GM12801 (cell line): Measurements from ENCODE around the gene TCAP.

Experiments used
- TF ChIP-seq, protein P1 (sequence below): IDR thresholded peaks from one replicate; pipeline ENCODE4 v1.5.1; 2011; ENCODE audit warnings: control low read depth; ENCODE audit not compliant: insufficient read length; ENCODE audit errors: extremely low read depth

Gene TCAP

DNA sequence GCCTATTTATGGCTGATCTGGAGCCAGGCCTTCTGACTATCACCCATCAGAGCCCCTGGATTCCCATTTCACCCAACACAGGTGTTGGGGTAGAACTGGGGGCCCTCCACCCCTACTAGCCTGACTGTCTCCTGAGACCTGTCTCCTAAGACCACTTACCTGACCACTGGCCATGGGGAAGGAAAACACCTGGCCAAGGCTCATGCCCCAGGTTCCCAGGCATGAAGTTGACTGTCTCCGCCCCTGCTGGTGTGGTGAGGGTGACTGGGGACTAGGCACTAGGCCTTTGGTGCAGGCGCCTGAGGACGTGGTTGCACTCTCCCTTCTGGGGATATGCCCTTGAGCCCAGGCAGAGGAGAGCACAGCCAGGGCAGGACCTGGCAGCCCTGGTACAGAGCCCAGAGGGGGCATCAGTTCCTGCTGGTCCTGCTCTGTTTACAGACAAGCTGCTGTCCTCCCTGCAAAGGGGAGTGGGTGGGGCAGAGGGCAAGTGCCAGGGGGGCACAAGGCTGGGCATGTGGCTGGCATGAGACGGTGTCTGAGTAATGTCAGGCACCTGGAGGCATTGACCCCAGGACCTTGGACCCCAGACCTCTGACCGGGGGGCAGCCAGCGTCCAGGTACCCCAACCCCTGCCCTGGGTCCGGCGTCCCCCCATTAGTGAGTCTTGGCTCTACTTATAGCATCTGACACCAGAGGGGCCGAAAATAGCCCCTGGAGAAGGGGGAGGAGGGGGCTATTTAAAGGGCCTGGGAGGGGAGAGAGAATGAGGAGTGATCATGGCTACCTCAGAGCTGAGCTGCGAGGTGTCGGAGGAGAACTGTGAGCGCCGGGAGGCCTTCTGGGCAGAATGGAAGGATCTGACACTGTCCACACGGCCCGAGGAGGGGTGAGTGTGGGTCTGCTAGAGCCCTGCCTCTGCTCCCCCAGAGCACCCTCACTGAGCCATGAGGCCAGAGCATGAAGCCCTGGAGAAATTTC is at the start of gene TCAP:
TSS of gene TCAP (plus strand) at position 769 of the 981 bp plus-strand sequence. CDS start at position 780, 11 bp downstream.
- TF ChIP-seq, protein P1, sequence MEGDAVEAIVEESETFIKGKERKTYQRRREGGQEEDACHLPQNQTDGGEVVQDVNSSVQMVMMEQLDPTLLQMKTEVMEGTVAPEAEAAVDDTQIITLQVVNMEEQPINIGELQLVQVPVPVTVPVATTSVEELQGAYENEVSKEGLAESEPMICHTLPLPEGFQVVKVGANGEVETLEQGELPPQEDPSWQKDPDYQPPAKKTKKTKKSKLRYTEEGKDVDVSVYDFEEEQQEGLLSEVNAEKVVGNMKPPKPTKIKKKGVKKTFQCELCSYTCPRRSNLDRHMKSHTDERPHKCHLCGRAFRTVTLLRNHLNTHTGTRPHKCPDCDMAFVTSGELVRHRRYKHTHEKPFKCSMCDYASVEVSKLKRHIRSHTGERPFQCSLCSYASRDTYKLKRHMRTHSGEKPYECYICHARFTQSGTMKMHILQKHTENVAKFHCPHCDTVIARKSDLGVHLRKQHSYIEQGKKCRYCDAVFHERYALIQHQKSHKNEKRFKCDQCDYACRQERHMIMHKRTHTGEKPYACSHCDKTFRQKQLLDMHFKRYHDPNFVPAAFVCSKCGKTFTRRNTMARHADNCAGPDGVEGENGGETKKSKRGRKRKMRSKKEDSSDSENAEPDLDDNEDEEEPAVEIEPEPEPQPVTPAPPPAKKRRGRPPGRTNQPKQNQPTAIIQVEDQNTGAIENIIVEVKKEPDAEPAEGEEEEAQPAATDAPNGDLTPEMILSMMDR: no peak

DNA sequence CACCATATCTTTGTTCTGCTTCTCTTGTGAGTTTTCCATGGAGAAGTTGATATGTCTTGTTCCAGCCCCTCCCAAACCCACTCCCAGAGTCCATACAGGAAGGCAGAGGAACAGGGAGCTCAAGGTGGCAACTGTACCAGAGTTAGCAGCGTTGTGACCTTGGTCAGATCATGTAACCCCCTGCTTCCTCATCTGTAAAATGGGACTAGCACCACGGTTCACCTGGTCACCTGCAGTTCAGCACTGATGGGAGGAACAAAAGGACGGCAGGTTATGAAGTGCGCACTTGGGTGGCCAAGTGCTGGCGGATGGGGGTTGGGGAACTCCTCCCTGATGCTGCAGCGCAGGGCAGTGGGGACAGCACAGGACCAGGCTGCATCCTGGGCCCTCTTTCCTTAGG is 49.7 kb upstream of the TCAP start:
- TF ChIP-seq, protein P1: no peak

DNA sequence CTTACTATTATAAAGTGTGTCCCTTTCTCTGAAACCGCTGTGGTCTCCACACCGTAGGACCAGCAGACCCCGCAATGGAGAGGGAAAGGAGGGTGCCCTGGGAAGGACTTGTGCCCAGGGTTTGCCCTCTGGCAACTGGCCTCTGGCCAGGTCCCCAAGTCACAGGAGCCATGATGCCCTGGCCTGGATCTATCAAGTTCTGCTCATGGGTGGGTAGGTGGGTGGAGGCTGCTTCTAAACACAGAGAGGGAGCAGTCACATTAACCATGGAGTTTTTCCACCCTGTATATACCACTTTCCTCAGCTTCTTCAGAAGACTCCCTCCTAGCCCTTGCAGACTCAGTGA is 48.1 kb upstream of the TCAP start:
- TF ChIP-seq, protein P1: no peak

GRCh38 chr17:39617446-39618245 is 47.5 kb upstream of the TCAP start:
- TF ChIP-seq, protein P1: no peak

DNA sequence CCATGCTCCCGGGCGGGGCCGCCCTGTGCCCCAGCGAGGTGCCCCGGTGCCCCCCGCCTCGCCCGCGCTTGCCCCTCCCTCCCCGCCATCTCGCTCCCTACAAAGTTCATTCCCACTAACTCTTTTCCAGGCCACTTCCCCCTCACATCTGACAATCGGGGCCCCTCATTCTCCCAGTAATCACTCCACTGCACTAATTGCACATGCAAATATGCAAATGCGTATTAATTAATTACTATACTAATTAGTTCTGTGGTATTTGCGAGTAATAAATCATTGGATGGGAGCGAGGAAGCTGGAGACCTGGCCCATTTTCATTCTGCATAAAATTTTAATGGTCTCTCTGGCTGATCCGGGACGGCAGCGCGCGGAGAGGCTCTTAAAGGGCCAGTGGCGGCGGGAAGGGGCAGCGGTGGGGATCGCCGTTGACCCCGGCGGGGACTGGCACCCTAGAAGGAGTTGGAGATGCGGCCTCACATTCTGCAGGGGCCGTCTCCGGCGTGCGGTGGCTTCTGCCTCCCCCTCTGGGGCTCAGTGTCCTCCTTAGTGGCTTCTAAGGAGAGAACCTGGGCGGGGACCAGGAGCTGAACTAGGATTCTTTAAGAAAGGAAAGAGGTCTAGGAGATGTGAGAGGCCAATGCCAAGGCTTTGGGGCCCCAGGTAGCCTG is 46.8 kb upstream of the TCAP start:
- TF ChIP-seq, protein P1: no peak

DNA sequence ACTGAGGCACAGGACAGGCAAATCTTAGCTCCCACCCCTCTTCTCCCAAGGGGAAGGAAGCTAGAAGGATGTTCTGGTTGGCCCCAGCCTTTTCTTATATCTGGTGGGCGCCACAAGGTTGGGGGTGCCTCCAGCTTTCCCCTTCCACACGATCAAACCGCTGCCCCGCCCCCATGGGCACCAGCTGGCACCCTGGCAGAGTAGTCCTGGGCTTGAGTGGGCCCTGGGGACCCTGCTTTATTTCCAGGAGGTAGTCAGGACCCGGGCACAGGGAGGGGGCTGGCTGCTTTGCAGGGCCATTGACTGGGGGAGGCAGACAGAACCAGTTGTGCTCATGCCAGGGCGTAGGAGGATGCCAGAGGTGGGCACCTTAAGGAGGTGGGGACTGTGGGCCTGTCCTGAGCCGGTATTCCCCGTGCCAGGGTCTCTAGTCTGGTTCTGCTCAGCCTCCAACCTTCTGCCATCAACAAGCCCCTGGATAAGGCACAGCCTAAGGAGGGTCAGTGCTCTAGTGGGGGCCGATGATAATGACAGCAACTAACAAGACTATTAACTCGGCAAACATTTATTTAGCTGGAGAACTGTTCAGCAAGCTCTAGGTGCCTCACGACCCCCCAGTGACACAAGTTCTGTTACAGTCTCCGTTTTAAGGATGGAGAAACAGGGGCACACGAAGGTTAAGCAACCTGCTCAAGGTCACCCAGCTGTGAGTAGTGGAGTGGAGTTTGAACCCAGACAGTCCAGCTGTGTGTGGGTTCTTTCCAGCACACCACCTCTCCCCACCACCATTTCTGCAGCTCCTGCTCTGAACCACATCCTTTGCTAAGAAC is 46.0 kb upstream of the TCAP start:
- TF ChIP-seq, protein P1: no peak
